Kidney (tissue), 14 donors: ENCODE data around the gene KIF5A. TPM values are rescaled to one million over a fixed set of nuclear protein-coding genes. Genes with fewer than 3 reads are reported as not detected.

Experiments used
- DNase-seq, 5 donors: peaks; one replicate each; pipeline ENCODE4 v3.0.0-alpha.2; 2013 to 2020
- FAIRE-seq: peaks from 2 replicates; lab custom pipeline; 2012; peaks lifted over from hg19 to GRCh38; lab: Jason Lieb, UNC
- H3K27ac ChIP-seq, 2 donors: one replicate each; pipeline ENCODE4 v1.7.0; 2013; ENCODE audit warnings: low read depth in 2 of 2, low read length in 2 of 2, inconsistent platforms in 1 of 2
- H3K27me3 ChIP-seq: one replicate; pipeline ENCODE4 v1.7.1; 2013; ENCODE audit warnings: low read length, inconsistent platforms; ENCODE audit not compliant: control insufficient read depth, insufficient read depth
- H3K36me3 ChIP-seq, 3 donors: one replicate each; pipeline versions ENCODE4 v1.7.0 to v1.7.1; 2013; ENCODE audit warnings: low read length in 3 of 3, control low read depth in 1 of 3, inconsistent platforms in 1 of 3; ENCODE audit not compliant: insufficient read depth in 3 of 3, control insufficient read depth in 2 of 3
- H3K4me1 ChIP-seq, 3 donors: one replicate each; pipeline versions ENCODE4 v1.7.0 to v1.7.1; 2013; ENCODE audit warnings: low read length in 3 of 3, inconsistent platforms in 1 of 3, low read depth in 1 of 3; ENCODE audit not compliant: control insufficient read depth in 2 of 3, insufficient read depth in 2 of 3
- H3K4me3 ChIP-seq, 3 donors: one replicate each; pipeline versions ENCODE4 v1.7.0 to v1.8.1; 2013; ENCODE audit warnings: low read length in 3 of 3, control low read depth in 1 of 3, inconsistent platforms in 1 of 3
- H3K9ac ChIP-seq, 3 donors: one replicate each; pipeline versions ENCODE4 v1.7.0 to v1.7.1; 2013; ENCODE audit warnings: low read length in 3 of 3, control low read depth in 1 of 3, inconsistent platforms in 1 of 3
- H3K9me3 ChIP-seq, 3 donors: one replicate each; pipeline versions ENCODE4 v1.7.0 to v1.7.1; 2013; ENCODE audit warnings: low read length in 3 of 3, control low read depth in 1 of 3, inconsistent platforms in 1 of 3; ENCODE audit not compliant: control insufficient read depth in 2 of 3, insufficient read depth in 1 of 3
- CTCF ChIP-seq: IDR thresholded peaks from 3 replicates; pipeline ENCODE4 v1.5.1; 2012; ENCODE audit warnings: mild to moderate bottlenecking, moderate library complexity, borderline replicate concordance; ENCODE audit not compliant: insufficient read depth; ENCODE audit errors: extremely low read depth
- intact Hi-C: fragments of 100-400 bp; cut with DNase I; formaldehyde crosslinking; loops from one replicate; pipeline ENCODE4 v1.11.1; 2022
- polyA plus RNA-seq: library from polyadenylated mRNA; stranded (reverse); fragments of 350-450 nt; fragmentation: Illumina TruSeq; extraction: RNeasy Lipid Tissue Mini Kit (QIAGEN cat#74804); gene quantifications from one replicate; pipeline ENCODE4 v1.2.3, GENCODE V29; 2014; ENCODE audit warnings: low read depth, low replicate concordance; ENCODE audit not compliant: insufficient read depth
- total RNA-seq: library from RNA; stranded (reverse); fragmentation: NEBNext Ultra II Directional; extraction: Animal tissue kit (Norgen Biotek cat#: 25700); gene quantifications from one replicate; pipeline ENCODE4 v1.2.1, GENCODE V29; 2021
- donor health status: control.
- donor health status: control.
- donor health status: control.
- donor health status: control.
- donor health status: control.
- donor health status: DM: yes; HTN: yes; CAD: no.
- donor health status: Normal renal cell carcinoma (clear cell type).

KIF5A gene
- total and polyA plus RNA-seq, 2 donors from 2014 or later: 0.69 to 1.3 TPM

- Histone ChIP-seq H3K9ac (no peak overlapping the region), H3K9me3 (no peaks in the 10 kb centered on the region), H3K27ac (no peak overlapping the region), H3K36me3 (peaks cover 14 to 74% (median 32%) of the 10 kb centered on the region in 3 donors), H3K4me1 (peaks cover 0 to 11% (median 5%) of the 10 kb centered on the region in 3 donors), H3K27me3 (no peaks in the 10 kb centered on the region), H3K4me3 (no peak overlapping the region)
- DNase-seq: no peak
- intact Hi-C loops: no loop called here
- TF ChIP-seq CTCF: no peak
- FAIRE-seq: no peak
These were observed 20.9 kb upstream of the KIF5A start for GRCh38 chr12:57528831-57529555.

GRCh38 chr12:57529831-57530230 lies 20.0 kb upstream of the KIF5A start:
- no peak for DNase-seq
- Histone ChIP-seq H3K9me3 (no peaks in the 10 kb centered on the region), H3K4me1 (peaks cover 0 to 3% (median 0%) of the 10 kb centered on the region in 3 donors), H3K27me3 (no peaks in the 10 kb centered on the region), H3K27ac (no peak overlapping the region), H3K36me3 (peaks cover 17 to 75% (median 39%) of the 10 kb centered on the region in 3 donors), H3K4me3 (no peak overlapping the region), H3K9ac (no peak overlapping the region)
- intact Hi-C loops: no loop called here
- FAIRE-seq: no peak
- TF ChIP-seq CTCF: no peak

- Histone ChIP-seq H3K4me1 (no peaks in the 10 kb centered on the region), H3K27me3 (no peaks in the 10 kb centered on the region), H3K9ac (no peak overlapping the region), H3K4me3 (no peak overlapping the region), H3K9me3 (no peaks in the 10 kb centered on the region), H3K27ac (no peak overlapping the region), H3K36me3 (peaks cover 17 to 76% (median 44%) of the 10 kb centered on the region in 3 donors)
- DNase-seq (no peak), FAIRE-seq (no peak)
- TF ChIP-seq CTCF: no peak
- intact Hi-C loops: no loop called here
These were observed 19.3 kb upstream of the KIF5A start for GRCh38 chr12:57530396-57531142.
